ENCODE measurements around the gene ABCA12.

Gene ABCA12

GRCh38 chr2:215029936-215030335, 108.5 kb downstream of the ABCA12 start:
- no peak for DNase-seq

DNA sequence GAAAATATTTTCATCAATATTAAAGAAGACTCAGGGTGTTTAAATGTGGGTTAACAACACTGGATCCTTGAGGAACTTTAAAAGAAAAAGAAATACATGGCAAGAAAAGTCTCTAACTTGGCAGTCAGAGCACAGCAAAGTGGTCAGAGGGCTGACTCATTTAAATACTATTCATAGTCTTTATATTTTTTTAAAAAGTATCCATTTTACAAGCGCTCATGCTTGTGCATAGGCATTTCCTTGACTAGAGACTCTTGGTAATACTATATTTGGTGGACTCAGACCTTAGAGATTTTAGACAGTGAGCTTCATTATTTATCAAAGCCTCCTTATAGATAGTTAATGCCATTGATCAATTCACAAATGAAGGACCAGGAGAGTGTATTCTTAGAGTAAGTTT, 110.2 kb downstream of the ABCA12 start:
- no peak for DNase-seq

DNA sequence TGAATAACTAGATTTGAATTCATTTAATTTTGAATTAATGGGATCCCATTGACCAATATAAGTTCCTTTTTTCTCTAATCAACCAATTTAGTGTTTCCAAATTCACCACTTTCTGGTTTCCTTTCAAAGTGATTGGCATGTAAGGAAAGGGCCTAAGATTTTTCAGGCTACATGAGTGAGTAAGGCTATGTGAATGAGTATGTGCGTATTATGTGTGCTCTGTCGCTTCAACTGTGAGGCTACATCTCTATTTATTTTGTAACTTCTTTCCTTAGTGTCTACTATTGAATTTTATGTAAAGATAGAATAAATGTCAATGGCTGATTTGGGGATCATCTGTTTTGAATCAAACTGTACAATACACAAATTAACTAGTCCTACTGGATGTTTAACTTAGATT, 110.6 kb downstream of the ABCA12 start:
- no peak for DNase-seq

DNA sequence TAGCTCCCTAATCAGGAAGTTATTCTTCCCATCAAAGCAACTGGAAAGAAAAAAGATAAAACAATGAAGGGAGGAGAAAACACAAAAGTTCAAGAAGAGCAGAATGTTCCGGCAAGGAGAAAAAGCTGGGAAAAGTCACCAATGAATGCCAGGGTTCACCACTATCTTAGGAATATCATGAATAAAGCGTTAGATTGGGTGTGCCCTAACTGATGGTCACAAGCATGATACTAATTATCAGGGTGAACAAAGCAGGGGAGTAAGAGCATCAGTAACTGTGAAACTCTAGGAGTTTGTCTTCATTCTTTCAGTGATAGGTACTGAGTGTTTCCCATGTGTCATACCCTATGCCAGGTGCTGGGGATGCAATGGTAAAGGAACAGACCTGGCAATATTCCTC, 115.5 kb downstream of the ABCA12 start:
- no peak for DNase-seq

- no peak for DNase-seq
Measured at GRCh38 chr2:215022418-215022817, 116.0 kb downstream of the ABCA12 start.

DNA sequence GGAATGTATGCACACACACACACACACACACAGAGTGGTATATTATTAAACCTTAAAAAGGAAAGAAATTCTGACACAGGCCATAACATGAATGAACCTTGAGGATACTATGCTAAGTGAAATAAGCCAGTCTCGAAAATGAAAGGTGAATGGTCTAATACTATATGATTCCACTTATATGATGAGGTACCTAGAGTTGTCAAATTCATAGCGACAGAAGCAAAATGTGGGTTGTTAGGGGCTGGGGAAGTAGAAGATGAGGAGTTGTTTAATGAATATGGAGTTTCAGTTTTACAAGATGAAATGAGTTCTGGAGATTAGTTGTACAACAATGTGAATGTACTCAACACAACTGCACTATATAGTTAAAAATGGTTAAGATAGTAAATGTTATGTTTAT, 118.1 kb downstream of the ABCA12 start:
- DNase-seq = no peak

GRCh38 chr2:215019521-215020145, 118.8 kb downstream of the ABCA12 start:
- no peak for DNase-seq

DNA sequence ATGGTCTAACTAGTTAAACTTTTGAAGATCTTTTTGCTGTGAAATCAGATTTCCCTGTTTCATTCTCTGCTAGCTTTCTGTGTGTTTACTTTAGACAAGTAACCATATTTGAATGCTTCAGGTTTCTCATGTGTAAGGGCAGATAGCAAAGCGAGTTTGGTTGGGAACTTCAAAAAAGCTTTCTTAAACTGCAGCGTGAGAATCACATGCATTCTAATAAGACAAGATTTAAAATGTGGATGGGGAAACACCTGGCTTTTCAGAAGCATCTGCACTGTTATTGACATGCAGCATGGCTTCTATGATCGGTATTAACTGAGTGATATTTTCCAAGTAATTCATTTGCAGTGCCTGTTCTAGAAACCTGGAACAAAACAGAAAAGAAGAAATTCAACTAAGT, 119.3 kb downstream of the ABCA12 start:
- no peak for DNase-seq

- DNase-seq = no peak
Measured at GRCh38 chr2:215015421-215015820, 123.0 kb downstream of the ABCA12 start.

GRCh38 chr2:215010390-215010789, 128.0 kb downstream of the ABCA12 start:
- no peak for DNase-seq

DNA sequence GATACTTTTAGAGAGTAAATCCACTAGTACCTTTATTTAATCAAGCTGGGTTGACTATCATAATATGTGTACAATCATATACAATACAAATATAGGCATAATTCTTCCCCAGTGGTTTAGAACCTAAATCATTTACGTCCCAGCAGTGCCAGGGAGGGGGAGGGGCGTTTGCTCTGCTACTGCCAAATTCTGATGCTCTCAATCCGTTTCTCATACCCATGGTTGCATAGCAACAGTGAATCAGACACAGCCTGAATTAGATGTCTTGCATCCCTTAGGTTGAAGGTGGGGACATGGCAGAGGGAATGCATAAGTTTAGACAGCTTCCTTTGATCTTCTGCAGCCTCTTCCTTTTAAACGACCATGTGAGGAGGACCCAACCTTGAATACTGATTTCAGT, 135.4 kb downstream of the ABCA12 start:
- peak; percentile 20 for DNase-seq

DNA sequence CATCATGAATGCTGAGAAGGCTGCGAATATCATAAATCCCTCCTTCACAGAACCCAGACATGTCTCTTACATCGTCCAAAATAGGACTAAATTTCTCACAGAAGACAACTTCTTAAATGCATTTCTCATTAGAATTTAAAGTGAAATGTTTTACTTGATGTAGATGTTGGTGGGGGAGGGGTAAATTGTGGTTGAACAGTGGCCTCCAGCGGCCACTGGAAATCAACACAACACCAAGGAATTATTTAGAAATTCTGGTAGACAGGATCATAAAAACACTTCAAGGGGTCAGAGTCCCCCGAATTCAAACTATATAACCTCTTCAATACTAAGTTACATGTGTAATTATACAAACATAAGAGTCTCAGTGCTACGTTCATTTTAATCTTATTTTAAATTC, 135.9 kb downstream of the ABCA12 start:
- DNase-seq = peak; percentile 25

- DNase-seq = no peak
Measured at GRCh38 chr2:215000721-215001120, 137.7 kb downstream of the ABCA12 start.

DNA sequence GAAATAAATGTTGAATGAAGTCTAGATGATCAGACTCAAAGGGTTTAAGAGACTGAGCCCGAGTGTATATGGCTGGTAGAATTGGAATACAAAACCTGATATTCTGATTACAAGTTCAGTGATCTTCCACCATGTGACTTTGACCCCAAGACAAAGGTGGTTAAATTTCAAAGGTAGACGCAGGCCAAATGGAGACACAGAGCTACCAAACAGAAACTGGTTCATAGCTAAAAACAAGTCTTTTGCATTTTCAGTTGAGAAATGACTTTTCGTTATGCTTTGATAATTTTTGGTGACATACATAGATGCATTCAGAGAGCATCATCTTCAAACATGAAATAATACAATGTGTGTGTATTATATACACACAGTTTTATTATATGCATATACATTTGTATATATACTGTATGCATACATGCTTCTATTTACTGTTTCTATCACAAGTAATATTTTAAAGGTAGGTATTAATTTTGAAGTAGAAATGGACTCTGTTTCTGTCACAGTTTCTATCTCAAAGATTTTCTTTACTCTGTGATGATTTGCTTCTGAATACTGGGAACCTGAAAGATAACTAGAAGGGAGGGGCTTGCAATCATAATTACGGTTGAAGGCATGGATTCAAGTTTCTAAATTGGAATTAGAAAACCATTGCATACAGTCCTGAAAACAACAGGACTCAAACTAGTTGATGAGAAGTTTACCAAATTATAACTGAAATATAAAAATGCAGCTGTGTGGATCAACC, 142.3 kb downstream of the ABCA12 start:
- DNase-seq = no peak

GRCh38 chr2:214995409-214995808, 143.0 kb downstream of the ABCA12 start:
- DNase-seq = no peak

DNA sequence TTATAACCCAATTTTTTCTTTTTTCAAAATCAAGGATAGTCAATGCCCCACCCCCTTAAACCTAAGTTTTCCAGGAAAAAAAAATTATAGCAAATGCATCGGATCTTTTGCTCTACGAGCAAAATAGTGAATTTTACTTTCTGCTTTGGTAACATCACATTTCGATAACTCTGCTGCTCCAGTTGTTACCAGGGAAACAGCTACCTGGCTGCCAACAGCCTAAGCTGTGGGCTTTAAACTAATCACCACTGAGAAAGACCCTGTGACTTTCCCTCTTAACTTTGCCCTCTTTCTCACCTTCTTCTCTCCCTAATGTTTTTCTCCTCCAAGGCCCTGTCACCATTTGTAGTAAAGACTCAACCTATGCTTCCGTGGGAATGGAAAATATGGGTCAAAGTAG, 145.5 kb downstream of the ABCA12 start:
- no peak for DNase-seq

DNA sequence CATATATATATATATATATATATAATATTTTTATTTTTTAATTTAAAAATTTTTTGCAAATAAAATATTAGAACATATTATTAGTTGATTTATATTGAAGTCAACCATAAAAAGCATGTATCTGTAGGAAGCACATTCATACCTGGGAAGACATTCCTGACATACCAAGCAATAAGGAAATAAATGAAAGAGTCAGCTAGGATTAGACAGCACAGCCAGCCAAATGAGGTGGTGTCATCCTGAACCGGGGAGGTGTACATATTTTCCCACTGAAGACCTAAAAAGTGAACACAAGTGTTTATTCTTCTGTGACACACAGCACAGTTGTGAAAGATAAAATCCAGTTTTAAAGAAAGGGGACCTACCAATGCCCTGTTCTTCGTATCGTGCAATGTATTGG, 149.2 kb downstream of the ABCA12 start:
- no peak for DNase-seq

- no peak for DNase-seq
Measured at GRCh38 chr2:214987261-214987660, 151.2 kb downstream of the ABCA12 start.

DNA sequence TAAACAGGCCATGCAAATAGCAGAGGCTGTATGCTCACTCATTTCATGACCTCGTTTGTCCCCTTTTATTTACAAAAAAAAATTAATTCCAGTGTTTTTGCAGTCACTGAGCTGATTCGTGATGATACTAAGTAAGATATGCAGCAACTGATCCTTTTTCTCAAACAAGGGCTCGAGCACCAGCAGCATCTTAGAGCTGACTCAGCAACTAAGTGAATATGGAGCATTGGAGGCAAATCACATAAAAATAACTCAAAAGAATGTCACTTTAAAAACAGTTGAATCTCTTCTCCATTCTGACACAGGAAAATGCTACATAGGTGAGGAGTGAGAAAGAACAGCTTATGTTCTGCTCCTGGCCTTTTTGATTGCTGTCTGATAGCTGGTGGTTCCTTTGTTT, 152.8 kb downstream of the ABCA12 start:
- no peak for DNase-seq

- DNase-seq = no peak
Measured at GRCh38 chr2:214966420-214966819, 172.0 kb downstream of the ABCA12 start.

GRCh38 chr2:214960677-214961076, 177.7 kb downstream of the ABCA12 start:
- no peak for DNase-seq

- no peak for DNase-seq
Measured at GRCh38 chr2:214946949-214947348, 191.5 kb downstream of the ABCA12 start.

DNA sequence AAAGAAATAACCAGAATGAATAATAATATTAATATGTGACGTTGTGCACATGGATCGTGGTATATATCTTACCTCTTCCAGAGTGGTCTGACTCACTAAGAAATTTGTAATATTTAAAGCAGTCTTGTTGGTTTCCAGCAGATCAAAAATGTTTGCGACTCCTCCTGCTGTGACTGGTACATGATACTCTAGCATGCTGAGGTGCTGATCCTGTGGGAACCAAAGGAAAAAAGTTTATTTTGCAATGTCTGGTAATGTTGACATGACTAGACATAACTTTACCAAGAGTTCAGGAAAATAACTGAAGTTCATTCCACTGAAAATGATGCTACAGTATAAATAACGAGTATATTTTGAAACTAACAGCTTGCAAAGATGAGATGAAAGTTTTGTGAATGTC, 204.4 kb downstream of the ABCA12 start:
- DNase-seq = no peak

GRCh38 chr2:214904634-214905033, 233.8 kb downstream of the ABCA12 start:
- DNase-seq = no peak

- DNase-seq = no peak
Measured at GRCh38 chr2:214904176-214904575, 234.2 kb downstream of the ABCA12 start.
